Stimulated activated CD4-positive, alpha-beta T cell treated with anti-CD3 and anti-CD28 coated beads, Interleukin-1b, Interleukin-23, amount 100 ng/mL, for 48 hours (primary cell): ENCODE results near the gene RBFOX1.

Experiments used
- DNase-seq: peaks from one replicate; pipeline ENCODE4 v3.0.0-alpha.2; 2020

The RBFOX1 gene

GRCh38 chr16:7614021-7614795, 281.6 kb downstream of the RBFOX1 start:
- DNase-seq: no peak

GRCh38 chr16:7615565-7615964, 282.9 kb downstream of the RBFOX1 start:
- DNase-seq: no peak

GRCh38 chr16:7624871-7625766, 292.5 kb downstream of the RBFOX1 start:
- DNase-seq: no peak

- DNase-seq: no peak
These were observed 296.3 kb downstream of the RBFOX1 start for GRCh38 chr16:7628981-7629380.

GRCh38 chr16:7629571-7629970, 296.9 kb downstream of the RBFOX1 start:
- DNase-seq: no peak

GRCh38 chr16:7637446-7637845, 304.8 kb downstream of the RBFOX1 start:
- no peak for DNase-seq

- no peak for DNase-seq
These were observed 305.7 kb downstream of the RBFOX1 start for GRCh38 chr16:7638306-7638705.

- no peak for DNase-seq
These were observed 307.7 kb downstream of the RBFOX1 start for GRCh38 chr16:7640334-7640733.

- no peak for DNase-seq
These were observed 311.5 kb downstream of the RBFOX1 start for GRCh38 chr16:7644176-7644575.

- DNase-seq: no peak
These were observed 312.2 kb downstream of the RBFOX1 start for GRCh38 chr16:7644811-7645210.

GRCh38 chr16:7646821-7647500, 314.3 kb downstream of the RBFOX1 start:
- no peak for DNase-seq

- no peak for DNase-seq
These were observed 317.8 kb downstream of the RBFOX1 start for GRCh38 chr16:7650431-7650830.

GRCh38 chr16:7651803-7652570, 319.3 kb downstream of the RBFOX1 start:
- no peak for DNase-seq

- no peak for DNase-seq
These were observed 321.3 kb downstream of the RBFOX1 start for GRCh38 chr16:7653746-7654461.

GRCh38 chr16:7675628-7676027, 343.0 kb downstream of the RBFOX1 start:
- DNase-seq: no peak

- no peak for DNase-seq
These were observed 347.7 kb downstream of the RBFOX1 start for GRCh38 chr16:7680296-7680695.

GRCh38 chr16:7688811-7689210, 356.2 kb downstream of the RBFOX1 start:
- DNase-seq: no peak

GRCh38 chr16:7689234-7689633, 356.6 kb downstream of the RBFOX1 start:
- no peak for DNase-seq

GRCh38 chr16:7691533-7691932, 358.9 kb downstream of the RBFOX1 start:
- no peak for DNase-seq

- no peak for DNase-seq
These were observed 371.0 kb downstream of the RBFOX1 start for GRCh38 chr16:7703672-7704071.

GRCh38 chr16:7705885-7706284, 373.2 kb downstream of the RBFOX1 start:
- DNase-seq: no peak

- no peak for DNase-seq
These were observed 376.5 kb downstream of the RBFOX1 start for GRCh38 chr16:7709186-7709585.
